Mesodermal cell (in vitro differentiated cells): ENCODE data around the gene ANG.

Source experiments
- H3K27ac ChIP-seq: 2 replicates; pipeline ENCODE4 v1.7.0; 2013; ENCODE audit warnings: mild to moderate bottlenecking, low read depth, low read length, moderate library complexity; ENCODE audit not compliant: severe bottlenecking
- H3K36me3 ChIP-seq: 2 replicates; pipeline ENCODE4 v1.7.1; 2013; ENCODE audit warnings: mild to moderate bottlenecking, low read length, moderate library complexity; ENCODE audit not compliant: control insufficient read depth, insufficient read depth
- H3K4me1 ChIP-seq: one replicate; pipeline ENCODE4 v1.7.1; 2013; ENCODE audit warnings: mild to moderate bottlenecking, low read length; ENCODE audit not compliant: insufficient read depth, control insufficient read depth, poor library complexity, severe bottlenecking
- H3K4me3 ChIP-seq: 2 replicates; pipeline ENCODE4 v1.7.0; 2013; ENCODE audit warnings: low read length, control low read depth, mild to moderate bottlenecking; ENCODE audit not compliant: insufficient read depth, poor library complexity, severe bottlenecking; ENCODE audit errors: extremely low read depth
- H3K9me3 ChIP-seq: 2 replicates; pipeline ENCODE4 v1.7.1; 2013; ENCODE audit warnings: mild to moderate bottlenecking, low read length, moderate library complexity; ENCODE audit not compliant: control insufficient read depth
- WGBS, 2 experiments: methylation state at CpG; one replicate each; pipeline ENCODE4 v1.1.5; 2013; ENCODE audit warnings: missing lambda C conversion rate in 2 of 2; ENCODE audit not compliant: insufficient coverage in 2 of 2; 5-methylcytosine and 5-hydroxymethylcytosine counted together

Gene ANG

DNA sequence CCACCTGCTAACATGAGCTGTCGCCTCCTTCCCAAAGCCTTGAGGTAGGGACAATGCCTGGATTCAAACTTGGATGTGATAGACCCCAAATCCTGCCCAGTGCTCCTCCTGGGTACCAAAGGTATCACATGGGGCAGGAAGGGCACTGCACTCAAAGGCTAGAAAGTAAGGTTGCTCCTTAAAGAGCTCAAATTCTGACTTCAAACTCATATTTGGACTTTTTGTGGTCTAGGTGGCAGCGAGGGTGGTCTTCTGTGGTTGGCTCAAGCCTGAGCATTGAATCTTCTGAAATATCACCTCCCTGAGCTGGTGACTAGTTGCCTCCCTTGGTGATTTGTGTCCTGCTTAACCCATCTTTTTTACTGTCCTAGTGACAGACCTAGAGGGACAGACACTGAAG is 12.5 kb upstream of the ANG start:
- 75 to 93% methylated on average over 1 to 2 of the region's 2 CpGs for WGBS, 2 experiments
- H3K9me3 ChIP-seq: no peaks in the 10 kb centered on the region
- H3K36me3 ChIP-seq: no peaks in the 10 kb centered on the region
- H3K4me1 ChIP-seq: peaks cover 5% of the 10 kb centered on the region
- H3K27ac ChIP-seq: no peak overlapping the region
- H3K4me3 ChIP-seq: no peak overlapping the region

DNA sequence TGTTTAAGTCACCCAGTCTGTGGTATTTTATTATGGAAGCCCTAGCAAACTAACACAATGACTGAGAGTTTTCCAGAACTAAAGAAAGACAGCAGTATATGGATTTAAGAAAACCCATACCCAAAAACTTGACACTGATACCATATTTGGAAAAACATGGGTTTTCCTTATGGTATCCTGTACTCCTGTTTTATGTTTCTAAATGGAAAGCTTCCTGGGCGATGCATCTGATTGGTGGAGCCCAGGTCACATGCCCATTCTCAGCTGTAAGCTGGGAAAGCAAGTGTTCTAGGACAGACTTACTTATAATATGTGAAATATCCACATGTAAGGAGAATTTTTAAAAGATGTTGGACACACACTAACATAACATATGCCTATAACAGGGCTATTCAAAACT is 8.7 kb upstream of the ANG start:
- no CpG with 5 or more reads among the region's 1 CpG for WGBS, 2 experiments
- peaks cover 5% of the 10 kb centered on the region for H3K4me1 ChIP-seq
- H3K9me3 ChIP-seq: no peaks in the 10 kb centered on the region
- H3K27ac ChIP-seq: no peak overlapping the region
- H3K36me3 ChIP-seq: no peaks in the 10 kb centered on the region
- no peak overlapping the region for H3K4me3 ChIP-seq

DNA sequence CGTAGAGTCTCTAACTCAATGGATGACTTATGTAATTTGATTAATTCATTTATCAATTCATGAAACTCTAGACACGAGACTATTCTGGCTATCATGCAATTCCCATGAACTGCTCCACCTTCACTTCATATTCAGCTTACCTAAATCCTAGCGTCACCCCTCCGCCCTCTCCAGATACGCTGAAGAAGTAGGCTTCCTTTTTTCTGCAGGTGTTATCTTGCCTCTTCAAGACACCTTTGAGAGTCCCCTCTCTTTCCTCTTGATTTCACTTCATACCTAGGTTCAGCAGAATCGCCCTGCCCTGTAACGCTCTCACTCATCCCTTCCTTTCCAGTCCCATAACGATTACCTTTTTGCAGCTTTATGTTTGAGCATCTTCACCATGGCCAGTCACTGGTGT is 8.2 kb upstream of the ANG start:
- Histone ChIP-seq H3K4me1 (peaks cover 5% of the 10 kb centered on the region), H3K36me3 (no peaks in the 10 kb centered on the region), H3K4me3 (peak overlapping the region; percentile 85), H3K27ac (no peak overlapping the region), H3K9me3 (no peaks in the 10 kb centered on the region)
- WGBS, 2 experiments: 85 to 86% methylated on average over 6 of the region's 8 CpGs

- peak overlapping the region; percentile 95 for H3K27ac ChIP-seq
- H3K4me1 ChIP-seq: peaks cover 5% of the 10 kb centered on the region
- no peaks in the 10 kb centered on the region for H3K9me3 ChIP-seq
- H3K36me3 ChIP-seq: no peaks in the 10 kb centered on the region
- WGBS, 2 experiments: 26 to 32% methylated on average over 6 to 7 of the region's 7 CpGs
- peak overlapping the region; percentile 85 for H3K4me3 ChIP-seq
Measured at GRCh38 chr14:20680843-20681347, 7.7 kb upstream of the ANG start.

DNA sequence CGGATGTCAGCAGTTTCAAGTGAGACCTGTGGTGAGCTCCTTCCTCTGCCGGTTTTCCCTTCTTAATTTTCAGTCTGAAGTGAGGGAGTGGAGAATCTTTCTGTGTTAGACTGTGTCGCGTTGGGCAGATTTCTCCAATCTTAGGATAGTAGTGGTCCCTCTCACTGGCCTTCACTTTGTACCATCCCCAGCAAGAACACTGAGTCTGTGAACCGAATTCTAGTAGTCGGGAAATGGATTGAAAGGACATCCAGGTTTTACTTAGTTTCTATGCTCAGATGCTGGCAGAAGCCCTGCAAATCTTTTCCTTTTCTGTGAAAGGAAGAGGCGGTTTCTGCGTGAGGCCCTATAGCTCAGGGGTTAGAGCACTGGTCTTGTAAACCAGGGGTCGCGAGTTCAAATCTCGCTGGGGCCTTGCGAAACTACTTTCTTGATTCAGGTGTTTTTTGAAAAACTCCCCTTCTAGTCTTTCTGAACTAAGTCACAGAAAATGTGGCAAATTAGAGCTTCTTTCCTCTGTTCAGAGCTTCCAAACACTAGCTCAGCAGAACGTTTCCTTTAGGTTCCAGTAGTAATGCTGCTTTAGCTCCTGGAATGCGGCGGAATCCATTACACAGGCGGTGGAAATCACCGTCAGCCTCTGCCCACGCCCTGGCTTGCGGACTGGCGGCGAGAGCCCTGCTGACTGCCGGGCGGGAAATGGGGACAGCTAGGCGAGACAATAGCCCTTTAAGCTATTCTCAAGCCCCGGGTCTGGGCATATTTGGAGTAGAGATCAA is 7.0 kb upstream of the ANG start:
- H3K4me3 ChIP-seq: peak overlapping the region; percentile 85
- 0 to 1% methylated on average over 20 of the region's 25 CpGs for WGBS, 2 experiments
- no peaks in the 10 kb centered on the region for H3K9me3 ChIP-seq
- peak overlapping the region; percentile 95 for H3K27ac ChIP-seq
- no peaks in the 10 kb centered on the region for H3K36me3 ChIP-seq
- H3K4me1 ChIP-seq: peaks cover 5% of the 10 kb centered on the region

DNA sequence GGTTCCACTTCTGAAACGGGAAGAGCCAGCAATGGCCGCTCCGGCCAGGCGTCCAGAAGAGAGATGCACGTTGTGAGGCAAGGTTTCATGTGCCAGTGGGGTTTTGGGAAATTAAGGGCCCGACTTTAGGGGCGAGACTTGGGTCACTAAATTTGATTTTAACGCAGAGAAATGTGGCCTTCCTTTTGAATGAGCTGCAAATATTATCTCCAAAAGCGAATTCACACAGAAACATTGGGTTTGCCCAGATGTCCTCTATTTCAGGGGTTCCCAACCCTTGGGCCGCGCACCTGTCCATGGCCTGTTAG is 6.5 kb upstream of the ANG start:
- H3K27ac ChIP-seq: peak overlapping the region; percentile 95

DNA sequence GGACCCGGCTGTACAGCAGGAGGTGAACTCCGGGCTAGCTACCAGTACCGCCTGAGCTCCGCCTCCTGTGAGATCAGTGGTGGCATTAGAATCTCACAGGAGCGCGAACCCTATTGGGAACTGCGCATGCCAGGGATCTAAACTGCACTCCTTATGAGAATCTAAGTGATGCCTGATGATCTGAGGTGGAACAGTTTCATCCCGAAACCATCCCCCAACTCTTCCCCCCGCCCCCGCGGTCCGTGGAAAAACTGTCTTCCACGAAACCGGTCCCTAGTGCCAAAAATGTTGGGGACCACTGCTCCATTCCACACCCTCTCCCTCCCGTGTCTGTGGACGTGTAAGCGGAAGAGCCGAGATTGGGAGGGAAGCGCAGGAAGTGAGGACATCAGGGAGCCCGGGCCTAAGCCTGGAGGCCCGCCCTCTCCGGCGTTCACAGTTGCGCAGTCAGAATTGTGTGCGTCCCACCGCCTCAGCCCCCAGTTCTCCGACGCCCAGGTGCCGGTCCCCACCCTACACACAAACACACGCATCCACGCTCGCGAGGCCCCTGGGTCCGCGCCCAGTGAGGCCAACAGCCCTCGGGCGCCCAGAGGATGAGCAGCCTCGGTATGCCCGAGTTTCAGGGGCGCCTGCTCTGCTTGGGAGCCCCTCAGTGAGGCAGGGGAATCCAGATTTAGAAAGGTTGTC is 6.0 kb upstream of the ANG start:
- Histone ChIP-seq H3K4me1 (peaks cover 5% of the 10 kb centered on the region), H3K36me3 (no peaks in the 10 kb centered on the region)
- WGBS, 2 experiments: 0 to 2% methylated on average over 17 to 20 of the region's 40 CpGs

More for the DNA sequence above, 6.5 kb upstream of the ANG start:
- no peaks in the 10 kb centered on the region for H3K9me3 ChIP-seq
- H3K36me3 ChIP-seq: no peaks in the 10 kb centered on the region
- 1% methylated on average over 9 to 10 of the region's 11 CpGs for WGBS, 2 experiments
- peaks cover 5% of the 10 kb centered on the region for H3K4me1 ChIP-seq
- H3K4me3 ChIP-seq: peak overlapping the region; percentile 85

GRCh38 chr14:20683125-20683890 is 5.3 kb upstream of the ANG start:
- no peaks in the 10 kb centered on the region for H3K9me3 ChIP-seq
- H3K4me3 ChIP-seq: peak overlapping the region; percentile 85
- WGBS, 2 experiments: 0 to 1% methylated on average over 24 to 34 of the region's 38 CpGs
- peak overlapping the region; percentile 95 for H3K27ac ChIP-seq
- H3K36me3 ChIP-seq: no peaks in the 10 kb centered on the region
- H3K4me1 ChIP-seq: peaks cover 5% of the 10 kb centered on the region

More for the DNA sequence above, 6.0 kb upstream of the ANG start:
- H3K9me3 ChIP-seq: no peaks in the 10 kb centered on the region
- H3K27ac ChIP-seq: peak overlapping the region; percentile 95
- peak overlapping the region; percentile 85 for H3K4me3 ChIP-seq

DNA sequence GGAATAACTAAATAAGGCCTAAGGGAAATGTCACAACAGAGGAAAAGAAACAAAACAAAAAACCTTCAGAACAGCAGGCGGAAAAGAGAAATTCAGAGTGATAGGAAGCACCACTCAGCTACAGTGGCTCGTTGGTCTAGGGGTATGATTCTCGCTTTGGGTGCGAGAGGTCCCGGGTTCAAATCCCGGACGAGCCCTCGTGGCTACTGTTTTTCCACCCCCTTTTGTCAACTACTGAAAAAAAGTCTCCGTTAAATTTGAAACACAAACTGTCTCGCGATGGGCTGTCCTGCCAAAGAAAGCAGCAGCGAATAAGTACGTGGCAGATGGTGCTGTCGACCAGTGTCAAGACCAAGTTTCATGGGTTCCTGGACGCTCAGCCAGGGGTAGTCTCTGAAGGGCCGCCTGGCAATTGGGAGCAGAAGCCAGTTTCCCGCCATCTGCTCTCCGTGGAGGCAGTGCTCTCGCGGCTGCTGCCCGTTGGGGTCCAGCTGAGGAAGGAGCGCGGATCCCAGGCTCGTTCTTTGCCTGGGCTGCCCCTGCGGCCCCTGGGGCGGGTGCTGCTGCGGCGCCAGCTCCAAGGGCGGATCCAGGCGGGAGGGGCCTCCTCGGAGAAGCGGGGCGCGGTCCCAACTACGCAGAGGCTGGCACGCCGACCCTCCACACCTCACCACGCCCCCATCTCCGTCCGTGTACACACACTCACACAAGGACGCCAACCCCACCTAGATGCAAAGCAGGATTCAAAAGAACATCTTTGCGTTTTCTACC is 4.5 kb upstream of the ANG start, which contains the start of gene RNASE4:
Gene RNASE4, plus strand, starts transcription at position 670 of the 771 bp plus-strand sequence. CDS start 14,812 bp downstream, outside the sequence.
- Histone ChIP-seq H3K27ac (peak within 1 kb of the TSS; percentile 95), H3K9me3 (no peaks in the 10 kb centered on the region), H3K4me1 (peaks cover 5% of the 10 kb centered on the region), H3K4me3 (peak within 1 kb of the TSS; percentile 85), H3K36me3 (no peaks in the 10 kb centered on the region)
- whole genome bisulfite sequencing, 2 experiments: 0% methylated on average over 19 to 38 of the region's 42 CpGs
